ENCODE results near the gene PTPN22. TPM values are rescaled to one million over a fixed set of nuclear protein-coding genes. Genes with fewer than 3 reads are reported as not detected.
A peak's percentile ranks its signal among the peaks of the same experiment; 100 is the strongest.

PTPN22 gene
- total RNA-seq, 1 donor from 2014 or later, result 0.44 TPM

DNA sequence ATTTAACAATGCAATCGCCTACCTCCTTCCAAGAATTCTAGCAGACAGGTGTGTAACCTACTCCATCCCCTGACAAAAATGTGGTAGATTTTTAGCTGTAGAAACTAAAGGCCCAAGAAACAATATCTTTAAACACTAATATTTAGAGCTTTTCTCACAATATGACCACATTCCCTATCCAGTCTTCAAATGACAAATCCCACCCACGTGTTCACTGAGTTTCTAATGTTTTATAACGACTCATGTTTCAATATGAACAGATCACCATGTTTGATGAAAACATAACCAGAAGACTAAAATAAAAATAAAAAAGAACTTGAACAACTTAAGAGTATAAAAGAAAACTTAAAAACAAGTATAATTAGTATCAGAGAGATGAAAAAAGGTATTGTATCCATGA lies 83.8 kb downstream of the PTPN22 start:
- no peaks in the 10 kb centered on the region for H3K27me3 ChIP-seq (ENCODE audit: low read depth)
- DNase-seq, result no peak
- H3K27ac ChIP-seq (replicated peaks), result no peak overlapping the region
- peaks cover 58% of the 10 kb centered on the region for H3K4me1 ChIP-seq
- TF ChIP-seq, protein P1, sequence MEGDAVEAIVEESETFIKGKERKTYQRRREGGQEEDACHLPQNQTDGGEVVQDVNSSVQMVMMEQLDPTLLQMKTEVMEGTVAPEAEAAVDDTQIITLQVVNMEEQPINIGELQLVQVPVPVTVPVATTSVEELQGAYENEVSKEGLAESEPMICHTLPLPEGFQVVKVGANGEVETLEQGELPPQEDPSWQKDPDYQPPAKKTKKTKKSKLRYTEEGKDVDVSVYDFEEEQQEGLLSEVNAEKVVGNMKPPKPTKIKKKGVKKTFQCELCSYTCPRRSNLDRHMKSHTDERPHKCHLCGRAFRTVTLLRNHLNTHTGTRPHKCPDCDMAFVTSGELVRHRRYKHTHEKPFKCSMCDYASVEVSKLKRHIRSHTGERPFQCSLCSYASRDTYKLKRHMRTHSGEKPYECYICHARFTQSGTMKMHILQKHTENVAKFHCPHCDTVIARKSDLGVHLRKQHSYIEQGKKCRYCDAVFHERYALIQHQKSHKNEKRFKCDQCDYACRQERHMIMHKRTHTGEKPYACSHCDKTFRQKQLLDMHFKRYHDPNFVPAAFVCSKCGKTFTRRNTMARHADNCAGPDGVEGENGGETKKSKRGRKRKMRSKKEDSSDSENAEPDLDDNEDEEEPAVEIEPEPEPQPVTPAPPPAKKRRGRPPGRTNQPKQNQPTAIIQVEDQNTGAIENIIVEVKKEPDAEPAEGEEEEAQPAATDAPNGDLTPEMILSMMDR (IDR thresholded peaks at IDR 0.05; ENCODE audit: borderline replicate concordance), result no peak
- intact Hi-C loops (cut with micrococcal nuclease), result no loop called here
- no peaks in the 10 kb centered on the region for H3K9me3 ChIP-seq (replicated peaks)
- H3K36me3 ChIP-seq, result peaks cover under 1% of the 10 kb centered on the region
- H3K4me3 ChIP-seq, result no peak overlapping the region

DNA sequence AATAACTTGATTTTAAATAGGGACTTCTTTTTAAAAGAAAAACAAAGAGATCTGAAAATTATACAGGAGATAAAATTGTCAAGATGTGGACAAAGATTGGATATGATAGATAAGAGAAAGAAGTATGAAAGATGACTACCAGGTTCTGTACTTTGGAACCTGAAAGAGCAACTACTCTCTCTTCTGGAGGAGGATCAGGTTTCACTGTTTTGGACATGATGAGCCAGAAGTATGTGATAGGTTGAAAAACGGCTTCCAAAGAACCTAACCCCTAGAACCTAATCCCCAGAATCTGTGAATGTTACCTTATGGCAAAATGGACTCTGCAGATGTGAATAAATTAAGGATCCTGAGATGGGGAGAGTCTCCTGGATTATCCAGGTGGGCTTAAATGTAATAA lies 85.4 kb downstream of the PTPN22 start:
- H3K27ac ChIP-seq (replicated peaks), result no peak overlapping the region
- TF ChIP-seq, protein P1 (IDR thresholded peaks at IDR 0.05; ENCODE audit: borderline replicate concordance), result no peak
- intact Hi-C loops (cut with micrococcal nuclease), result no loop called here
- H3K27me3 ChIP-seq (ENCODE audit: low read depth), result no peaks in the 10 kb centered on the region
- no peaks in the 10 kb centered on the region for H3K36me3 ChIP-seq
- no peak overlapping the region for H3K4me3 ChIP-seq
- DNase-seq, result no peak
- no peaks in the 10 kb centered on the region for H3K9me3 ChIP-seq (replicated peaks)
- H3K4me1 ChIP-seq, result peaks cover 68% of the 10 kb centered on the region

- Histone ChIP-seq H3K36me3 (no peaks in the 10 kb centered on the region), H3K4me1 (peaks cover 74% of the 10 kb centered on the region), H3K9me3 (replicated peaks) (no peaks in the 10 kb centered on the region), H3K27me3 (ENCODE audit: low read depth) (no peaks in the 10 kb centered on the region), H3K27ac (replicated peaks) (peak overlapping the region; percentile 54), H3K4me3 (no peak overlapping the region)
- intact Hi-C loops (cut with micrococcal nuclease), result no loop called here
- TF ChIP-seq, protein P1 (IDR thresholded peaks at IDR 0.05; ENCODE audit: borderline replicate concordance), result no peak
- DNase-seq, result no peak
These were observed 87.3 kb downstream of the PTPN22 start for GRCh38 chr1:113784104-113784779.

DNA sequence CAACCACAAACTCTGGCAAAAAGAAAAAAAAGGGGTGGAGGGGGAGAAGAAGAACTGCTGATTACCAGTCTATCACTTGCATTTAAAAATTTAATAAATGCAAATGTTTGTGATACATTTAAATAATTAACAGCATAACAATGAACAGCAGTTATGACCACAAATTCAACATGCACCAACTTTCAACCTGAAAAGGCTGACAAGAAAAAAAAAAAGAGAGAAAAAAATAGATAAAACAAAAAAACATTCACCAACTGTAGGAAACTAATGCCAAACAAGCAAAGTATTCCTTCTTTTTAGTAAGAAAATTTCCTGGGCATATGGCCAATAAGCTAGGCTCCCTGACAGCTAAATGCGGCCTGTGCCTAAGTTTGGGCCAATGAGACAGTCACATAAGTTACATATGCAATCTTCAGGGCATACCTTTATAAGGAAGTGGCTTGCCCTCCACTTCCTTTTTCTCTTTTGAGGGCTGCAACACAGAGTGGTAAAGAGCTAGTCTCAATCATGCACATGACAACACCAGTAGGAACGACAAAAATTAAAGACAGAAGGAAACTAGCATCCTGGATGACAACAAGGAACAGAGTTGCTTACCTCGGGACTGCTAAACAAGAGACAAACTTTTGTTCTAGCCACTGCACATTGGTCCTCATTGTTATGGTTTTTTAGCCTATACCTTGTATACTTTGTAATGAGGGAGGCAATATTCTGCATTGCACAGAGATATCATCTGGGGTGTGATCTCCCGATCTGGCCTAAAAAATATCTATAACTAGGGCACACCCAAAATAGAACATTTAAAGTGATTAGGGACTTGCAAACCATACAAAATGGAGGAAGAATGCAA lies 88.0 kb downstream of the PTPN22 start:
- H3K36me3 ChIP-seq, result no peaks in the 10 kb centered on the region
- H3K4me1 ChIP-seq, result peaks cover 69% of the 10 kb centered on the region
- H3K27ac ChIP-seq (replicated peaks), result peak overlapping the region; percentile 54
- H3K4me3 ChIP-seq, result no peak overlapping the region
- TF ChIP-seq, protein P1 (IDR thresholded peaks at IDR 0.05; ENCODE audit: borderline replicate concordance), result no peak
- no peak for DNase-seq
- no peaks in the 10 kb centered on the region for H3K9me3 ChIP-seq (replicated peaks)
- no peaks in the 10 kb centered on the region for H3K27me3 ChIP-seq (ENCODE audit: low read depth)
- intact Hi-C loops (cut with micrococcal nuclease), result no loop called here

DNA sequence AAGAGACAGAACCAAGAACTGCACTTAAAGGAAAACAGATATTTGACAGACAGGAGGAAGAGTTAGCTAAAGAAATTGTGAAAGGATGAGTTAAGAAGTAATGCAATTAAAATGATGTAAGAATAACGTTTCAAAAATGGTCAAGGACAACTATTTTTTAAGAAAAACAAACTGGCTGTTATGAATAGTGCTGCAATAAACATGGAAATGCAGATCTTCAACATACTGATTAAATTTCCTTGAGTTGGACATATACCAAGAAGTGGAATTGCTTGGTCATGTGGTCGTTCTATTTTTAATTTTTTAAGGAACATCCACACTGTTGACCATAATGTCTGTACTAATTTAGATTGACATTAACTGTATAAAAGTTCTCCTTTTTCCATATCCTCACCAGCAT lies 89.1 kb downstream of the PTPN22 start:
- intact Hi-C loops (cut with micrococcal nuclease), result no loop called here
- Histone ChIP-seq H3K27me3 (ENCODE audit: low read depth) (no peaks in the 10 kb centered on the region), H3K9me3 (replicated peaks) (no peaks in the 10 kb centered on the region), H3K4me3 (no peak overlapping the region), H3K36me3 (no peaks in the 10 kb centered on the region), H3K4me1 (peaks cover 69% of the 10 kb centered on the region), H3K27ac (replicated peaks) (peak overlapping the region; percentile 54)
- TF ChIP-seq, protein P1 (IDR thresholded peaks at IDR 0.05; ENCODE audit: borderline replicate concordance), result no peak
- no peak for DNase-seq

Data from left ventricle myocardium inferior (tissue), 1 donor.